Right cardiac atrium (tissue), 5 donors: ENCODE data around the gene MAN1C1. TPM values are rescaled to one million over a fixed set of nuclear protein-coding genes. Genes with fewer than 3 reads are reported as not detected.

Experiments
- ATAC-seq, 2 donors: fragments of 200-7000 bp; cut with Tn5 transposase; one replicate each; pipeline versions ENCODE4 v1.8.0 to v1.9.1; 2020; ENCODE audit warnings: moderate library complexity in 2 of 2, mild to moderate bottlenecking in 1 of 2
- DNase-seq, 3 donors: peaks; one replicate each; pipeline ENCODE4 v3.0.0-alpha.2; 2020
- H3K27ac ChIP-seq: one replicate; pipeline ENCODE4 v1.5.1; 2013; ENCODE audit warnings: mild to moderate bottlenecking, low read length, control low read depth, moderate library complexity
- H3K27me3 ChIP-seq: one replicate; pipeline ENCODE4 v1.6.1; 2013; ENCODE audit not compliant: control insufficient read depth, insufficient read depth
- H3K4me1 ChIP-seq: one replicate; pipeline ENCODE4 v1.6.1; 2013; ENCODE audit warnings: low read length; ENCODE audit not compliant: control insufficient read depth, insufficient read depth
- H3K4me3 ChIP-seq: one replicate; pipeline ENCODE4 v1.5.1; 2013; ENCODE audit warnings: low read length, control low read depth
- H3K9me3 ChIP-seq: one replicate; pipeline ENCODE4 v1.6.1; 2013; ENCODE audit warnings: low read length; ENCODE audit not compliant: control insufficient read depth
- WGBS: extraction: QIAGEN DNeasy Blood & Tissue Kit; methylation state at CpG from one replicate; pipeline ENCODE4 v1.1.7; 2013; 5-methylcytosine and 5-hydroxymethylcytosine counted together
- intact Hi-C, 4 donors: fragments of 100-400 bp; cut with DNase I; formaldehyde crosslinking; loops; one replicate each; pipeline versions ENCODE4 v1.11.0 to v1.14.0; 2022 to 2023
- polyA plus RNA-seq: library from polyadenylated mRNA; stranded (reverse); fragments of 200-250 nt; gene quantifications from one replicate; pipeline ENCODE4 v1.2.3, GENCODE V29; 2013
- total RNA-seq, 4 donors: library from RNA; stranded (reverse); fragmentation: NEBNext Ultra II Directional; extraction: Animal tissue kit (Norgen Biotek cat#: 25700); gene quantifications; one replicate each; pipeline ENCODE4 v1.2.1, GENCODE V29; 2021
- donor health status: healthy with polysubstance abuse.
- donor health status: DM: no; HTN: yes; CAD: no.
- donor health status: DM: no; HTN: no; CAD: no.
- donor health status: DM: no; HTN: yes; CAD: no; lungs with severe emphysema.
- donor health status: DM: yes; HTN: yes; CAD: no.

Gene MAN1C1
- total and polyA plus RNA-seq, 5 donors, result 9.1 to 15.7 (median 11.7) TPM

DNA sequence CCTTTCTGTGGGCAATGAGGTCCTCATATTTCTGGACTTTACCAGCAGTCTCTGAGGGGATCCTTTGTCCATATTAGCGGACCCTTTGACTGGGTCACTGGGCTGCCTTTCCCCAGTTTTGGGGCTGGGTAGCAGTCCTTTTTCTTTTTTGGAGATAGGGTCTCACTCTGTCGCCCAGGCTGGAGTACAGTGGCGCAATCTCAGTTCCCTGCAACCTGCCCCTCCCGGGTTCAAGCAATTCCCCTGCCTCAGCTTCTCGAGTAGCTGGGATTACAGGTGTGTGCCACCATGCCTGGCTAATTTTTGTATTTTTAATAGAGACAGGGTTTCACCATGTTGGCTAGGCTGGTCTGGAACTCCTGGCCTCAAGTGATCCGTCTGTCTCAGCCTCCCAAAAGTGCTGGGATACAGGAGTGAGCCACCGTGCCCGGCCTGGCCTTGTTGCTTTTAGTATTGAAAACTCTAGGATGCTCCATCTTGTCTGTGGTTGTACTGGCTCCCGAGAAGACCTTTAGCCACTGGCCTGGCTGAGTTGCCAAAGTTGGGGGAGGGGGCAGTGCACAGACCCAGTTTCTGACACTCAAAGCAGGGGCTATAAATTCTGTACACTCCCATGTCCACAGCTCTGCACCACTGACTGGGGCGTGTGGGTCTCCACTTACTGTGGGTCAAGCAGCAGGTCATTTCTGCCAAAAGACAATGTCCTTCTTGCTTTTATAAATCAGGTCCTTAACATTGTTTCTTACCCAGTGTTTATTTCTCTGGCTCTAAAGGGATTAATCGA is 33.1 kb downstream of the MAN1C1 start:
- H3K9me3 ChIP-seq, result no peaks in the 10 kb centered on the region
- H3K27me3 ChIP-seq, result no peaks in the 10 kb centered on the region
- ATAC-seq (no peak), DNase-seq (no peak)
- H3K4me1 ChIP-seq, result peaks cover 4% of the 10 kb centered on the region
- H3K27ac ChIP-seq, result no peak overlapping the region
- intact Hi-C loops, result no loop called here
- no peak overlapping the region for H3K4me3 ChIP-seq
- WGBS, result 94% methylated on average over 11 of the region's 11 CpGs

DNA sequence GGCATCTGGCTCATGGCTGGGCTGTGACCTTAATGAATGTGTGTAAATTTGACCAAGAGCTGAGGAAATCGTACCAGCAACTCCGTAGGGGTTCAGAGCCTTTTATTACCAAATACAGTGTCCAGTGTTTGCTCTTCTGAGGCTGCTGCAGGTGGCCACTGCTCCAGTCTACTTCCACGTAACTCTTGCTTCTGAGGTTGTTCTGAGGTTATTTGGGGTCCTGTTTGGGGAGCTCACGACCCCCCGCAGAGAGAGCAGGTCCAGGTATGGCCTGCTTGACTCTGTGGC is 33.6 kb downstream of the MAN1C1 start:
- DNase-seq (no peak), ATAC-seq (no peak)
- H3K27ac ChIP-seq, result no peak overlapping the region
- H3K4me3 ChIP-seq, result no peak overlapping the region
- H3K4me1 ChIP-seq, result peaks cover 4% of the 10 kb centered on the region
- no peaks in the 10 kb centered on the region for H3K9me3 ChIP-seq
- no peaks in the 10 kb centered on the region for H3K27me3 ChIP-seq
- 95% methylated on average over 5 of the region's 5 CpGs for WGBS
- intact Hi-C loops, result no loop called here

DNA sequence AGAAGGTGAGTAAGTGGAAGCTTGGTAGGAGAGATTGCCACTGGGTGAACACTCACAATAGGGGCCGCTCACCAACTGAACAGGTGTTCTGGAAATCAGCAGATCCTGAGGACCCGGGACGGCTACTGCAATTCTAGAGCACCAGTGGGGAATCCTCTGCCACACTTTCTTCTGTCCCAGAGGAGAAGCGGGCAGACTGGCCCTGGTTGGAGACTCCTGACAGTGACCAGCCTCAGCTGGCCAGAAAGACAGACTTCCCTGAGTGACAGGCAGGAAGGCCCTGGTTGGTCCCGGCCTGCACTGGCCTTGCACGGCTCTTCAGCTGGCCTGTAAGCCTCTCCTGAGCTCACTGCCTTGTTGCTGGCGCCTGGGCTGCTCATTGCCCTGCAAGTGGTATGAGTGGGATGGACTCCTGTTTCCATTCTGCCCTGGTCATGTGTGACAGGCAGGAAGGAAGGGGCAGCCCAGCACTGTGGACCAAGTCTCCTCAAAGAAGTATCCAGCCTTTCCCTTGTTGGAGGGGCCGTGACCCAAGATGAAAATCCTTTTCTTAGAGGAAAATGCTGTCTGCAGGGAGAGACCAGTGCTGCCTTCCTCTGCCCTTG is 34.5 kb downstream of the MAN1C1 start:
- 89% methylated on average over 8 of the region's 8 CpGs for WGBS
- ATAC-seq (no peak), DNase-seq (peak in 1 of 3 donors; percentile 43)
- Histone ChIP-seq H3K9me3 (no peaks in the 10 kb centered on the region), H3K4me1 (peaks cover 4% of the 10 kb centered on the region), H3K27ac (no peak overlapping the region), H3K27me3 (no peaks in the 10 kb centered on the region), H3K4me3 (no peak overlapping the region)
- intact Hi-C loops, result no loop called here

DNA sequence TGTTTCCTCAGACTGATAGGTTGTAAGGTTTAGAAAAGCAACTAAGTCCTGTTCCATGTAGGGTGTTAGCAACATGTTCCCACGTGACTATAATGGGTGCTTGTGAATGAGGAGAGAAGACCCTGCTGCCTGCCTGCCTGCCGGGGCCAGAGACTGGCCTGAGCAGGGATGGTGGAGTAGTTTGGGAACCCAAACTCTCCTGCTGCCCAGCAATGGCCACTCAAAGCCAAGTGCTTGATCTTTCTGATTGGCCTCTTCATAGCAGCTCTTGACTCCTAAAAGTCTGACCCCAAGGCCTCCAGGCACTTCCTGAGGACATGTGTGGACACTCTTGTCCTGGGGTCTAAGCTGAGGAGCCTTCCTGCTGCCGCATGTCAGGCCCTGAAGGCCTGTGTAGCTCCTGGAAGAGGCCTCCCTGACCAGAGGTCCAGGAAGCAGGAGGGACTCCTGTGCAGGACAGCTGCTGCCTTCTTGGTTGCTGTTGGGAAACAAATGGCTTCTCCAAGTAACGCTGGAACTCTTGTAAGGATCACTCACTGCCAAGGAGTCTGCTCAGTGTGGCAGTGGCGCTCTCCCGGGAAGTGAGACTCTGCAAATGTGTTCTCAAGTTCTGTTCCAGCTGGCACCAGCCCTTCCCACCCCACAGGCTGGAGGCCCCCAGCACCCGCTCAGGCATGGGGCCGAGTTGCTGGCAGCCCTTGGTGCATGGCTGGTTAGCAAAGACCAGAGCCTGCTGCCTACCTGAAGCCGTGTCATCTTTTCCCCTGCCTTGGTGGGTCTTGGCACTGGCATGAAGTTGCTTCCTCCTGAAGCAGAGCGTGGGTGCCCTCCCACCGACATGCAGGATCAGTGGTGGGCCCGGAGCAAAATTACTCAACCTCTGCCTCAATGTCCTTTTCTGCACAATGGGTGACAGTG is 35.5 kb downstream of the MAN1C1 start:
- WGBS, result 82% methylated on average over 12 of the region's 12 CpGs
- DNase-seq, result peak in 2 of 3 donors; percentile 34 to 54
- Histone ChIP-seq H3K27me3 (no peaks in the 10 kb centered on the region), H3K4me3 (no peak overlapping the region), H3K9me3 (no peaks in the 10 kb centered on the region), H3K27ac (no peak overlapping the region), H3K4me1 (peaks cover 4% of the 10 kb centered on the region)
- intact Hi-C loops, result no loop called here
- ATAC-seq, result peak in 1 of 2 donors; percentile 60

DNA sequence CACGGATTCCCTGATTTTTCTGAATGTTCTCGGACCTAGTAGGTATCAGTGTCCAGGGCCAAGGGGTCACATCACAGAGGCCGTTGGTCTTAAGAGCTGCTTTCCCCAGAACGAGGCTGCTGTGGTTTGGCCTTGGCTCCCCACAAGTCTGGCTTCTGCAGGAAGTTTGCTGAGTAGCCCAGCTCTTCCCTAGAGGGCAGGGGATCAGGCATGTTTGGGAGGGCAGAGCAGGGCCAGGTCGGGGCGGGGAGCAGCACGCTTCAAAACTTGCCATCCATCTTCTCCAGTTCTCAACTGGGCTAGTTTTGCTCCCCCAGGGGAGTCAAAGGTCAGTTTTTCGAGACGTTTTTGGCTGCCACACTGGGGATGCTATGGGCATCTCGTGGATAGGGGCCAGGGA is 37.0 kb downstream of the MAN1C1 start:
- DNase-seq (peak in 1 of 3 donors; percentile 40), ATAC-seq (no peak)
- no peaks in the 10 kb centered on the region for H3K9me3 ChIP-seq
- peaks cover 4% of the 10 kb centered on the region for H3K4me1 ChIP-seq
- no peak overlapping the region for H3K4me3 ChIP-seq
- H3K27me3 ChIP-seq, result no peaks in the 10 kb centered on the region
- no peak overlapping the region for H3K27ac ChIP-seq
- intact Hi-C loops, result no loop called here
- WGBS, result 61% methylated on average over 10 of the region's 10 CpGs

DNA sequence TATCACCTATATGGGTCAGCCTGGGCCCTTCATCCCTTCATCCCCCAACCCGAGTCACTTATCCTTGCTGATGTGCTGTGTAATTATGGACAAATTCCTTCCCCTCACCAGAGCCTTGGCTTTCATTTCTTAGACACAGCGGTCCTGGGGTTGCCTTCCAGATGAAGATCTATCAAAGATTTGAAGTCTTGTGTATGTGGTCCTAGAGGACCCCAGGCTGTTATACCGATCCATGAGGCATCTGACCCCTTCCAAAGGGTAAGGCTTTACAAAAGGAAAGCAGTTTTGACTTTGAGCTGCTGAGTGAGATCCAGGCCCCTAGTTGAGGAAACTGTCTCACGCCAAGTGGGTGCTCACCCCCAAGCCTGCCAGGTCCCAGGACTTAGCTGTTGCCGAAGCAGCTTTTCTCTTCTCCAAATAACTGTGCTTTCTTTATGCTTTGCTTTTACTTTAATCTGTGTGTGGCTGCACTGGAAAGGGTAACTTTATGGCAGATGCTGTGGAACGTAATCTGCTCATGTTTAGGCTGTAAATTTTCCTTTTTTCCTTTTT is 37.6 kb downstream of the MAN1C1 start:
- H3K27ac ChIP-seq, result no peak overlapping the region
- no peak overlapping the region for H3K4me3 ChIP-seq
- intact Hi-C loops, result no loop called here
- ATAC-seq, result no peak
- H3K27me3 ChIP-seq, result no peaks in the 10 kb centered on the region
- WGBS, result 95% methylated on average over 6 of the region's 6 CpGs
- no peaks in the 10 kb centered on the region for H3K9me3 ChIP-seq
- peaks cover 8% of the 10 kb centered on the region for H3K4me1 ChIP-seq
- DNase-seq, result no peak

DNA sequence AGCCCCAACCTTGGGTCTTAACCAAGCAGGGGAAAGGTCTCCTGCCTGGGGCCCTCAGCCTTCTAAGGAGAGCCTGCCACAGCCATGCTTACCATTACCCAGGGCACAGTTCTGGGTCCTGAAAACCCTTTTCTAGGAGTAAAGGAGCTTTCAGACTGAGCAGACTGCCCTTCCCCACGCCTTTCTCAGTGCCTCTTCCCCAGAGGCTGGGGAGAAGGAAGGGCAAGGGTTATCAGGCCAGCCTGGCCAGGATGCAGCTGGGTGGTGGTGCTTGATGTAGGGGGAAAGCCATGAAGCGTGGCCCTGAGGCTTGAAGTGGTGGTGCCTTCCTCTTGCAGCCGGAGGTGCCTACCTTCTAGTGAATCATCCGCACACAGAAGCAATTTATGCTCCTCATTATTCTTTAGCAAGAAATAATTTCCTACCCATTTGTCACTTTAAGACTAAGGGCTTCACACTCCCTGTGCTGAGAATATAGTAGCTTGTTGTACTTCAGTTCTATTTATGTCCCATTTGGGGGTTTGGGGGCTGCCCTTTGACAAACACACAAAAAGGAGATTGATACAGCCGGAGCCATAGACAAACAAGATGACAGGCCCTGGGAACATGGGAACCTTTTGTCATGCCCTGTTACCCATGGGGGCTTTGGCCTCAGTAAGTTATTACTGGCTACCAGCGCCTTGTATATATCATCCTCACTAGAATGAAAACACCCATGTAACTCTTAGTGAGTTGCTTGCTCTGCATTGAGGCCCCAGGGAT is 40.7 kb downstream of the MAN1C1 start:
- Histone ChIP-seq H3K4me3 (no peak overlapping the region), H3K4me1 (peaks cover 8% of the 10 kb centered on the region), H3K9me3 (no peaks in the 10 kb centered on the region), H3K27ac (no peak overlapping the region), H3K27me3 (no peaks in the 10 kb centered on the region)
- WGBS, result 71% methylated on average over 6 of the region's 6 CpGs
- intact Hi-C loops, result no loop called here
- ATAC-seq (peak in 1 of 2 donors; percentile 40), DNase-seq (peak in 1 of 3 donors; percentile 44)

DNA sequence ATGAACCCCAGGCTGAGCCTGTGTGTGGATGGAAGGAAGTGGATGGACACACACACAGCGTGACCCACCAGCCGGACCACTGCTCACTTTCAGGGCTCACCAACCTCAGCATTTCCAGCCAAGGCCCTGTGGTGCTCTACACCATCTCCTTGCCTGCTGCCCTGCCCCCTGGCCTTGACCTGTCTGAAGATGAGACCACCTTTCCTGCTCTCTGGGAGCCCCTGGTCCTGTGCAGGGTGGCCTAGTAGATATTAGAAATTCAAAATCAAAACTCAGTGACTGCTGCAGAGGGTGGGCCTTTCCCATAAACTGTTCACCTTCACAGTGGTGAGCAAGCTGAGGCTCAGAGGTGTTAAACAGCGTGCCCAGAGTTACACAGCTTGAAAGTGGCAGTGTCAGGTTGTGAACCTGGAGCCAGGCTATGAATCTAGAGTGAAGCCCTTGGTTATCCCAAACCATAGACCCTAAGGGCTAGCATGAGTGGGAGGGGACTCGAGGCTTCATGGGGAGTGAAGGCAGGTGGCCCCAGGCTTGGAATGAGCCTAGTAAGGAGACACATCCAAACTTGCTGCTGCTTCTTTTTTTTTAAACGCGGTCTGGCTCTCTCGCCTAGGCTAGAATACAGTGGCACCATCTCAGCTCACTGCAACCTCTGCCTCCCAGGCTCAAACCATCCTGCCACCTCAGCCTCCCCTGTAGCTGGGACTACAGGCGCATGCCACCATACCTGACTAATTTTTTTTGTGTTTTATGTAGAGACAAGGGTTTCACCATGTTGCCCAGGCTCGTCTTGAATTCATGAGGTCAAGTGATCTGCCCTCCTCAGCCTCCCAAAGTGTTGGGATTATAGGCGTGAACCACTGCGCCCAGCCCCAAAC is 41.5 kb downstream of the MAN1C1 start:
- Histone ChIP-seq H3K4me3 (no peak overlapping the region), H3K27ac (no peak overlapping the region), H3K9me3 (no peaks in the 10 kb centered on the region), H3K27me3 (no peaks in the 10 kb centered on the region), H3K4me1 (peaks cover 8% of the 10 kb centered on the region)
- ATAC-seq (no peak), DNase-seq (no peak)
- intact Hi-C loops, result no loop called here
- 90% methylated on average over 11 of the region's 11 CpGs for WGBS

DNA sequence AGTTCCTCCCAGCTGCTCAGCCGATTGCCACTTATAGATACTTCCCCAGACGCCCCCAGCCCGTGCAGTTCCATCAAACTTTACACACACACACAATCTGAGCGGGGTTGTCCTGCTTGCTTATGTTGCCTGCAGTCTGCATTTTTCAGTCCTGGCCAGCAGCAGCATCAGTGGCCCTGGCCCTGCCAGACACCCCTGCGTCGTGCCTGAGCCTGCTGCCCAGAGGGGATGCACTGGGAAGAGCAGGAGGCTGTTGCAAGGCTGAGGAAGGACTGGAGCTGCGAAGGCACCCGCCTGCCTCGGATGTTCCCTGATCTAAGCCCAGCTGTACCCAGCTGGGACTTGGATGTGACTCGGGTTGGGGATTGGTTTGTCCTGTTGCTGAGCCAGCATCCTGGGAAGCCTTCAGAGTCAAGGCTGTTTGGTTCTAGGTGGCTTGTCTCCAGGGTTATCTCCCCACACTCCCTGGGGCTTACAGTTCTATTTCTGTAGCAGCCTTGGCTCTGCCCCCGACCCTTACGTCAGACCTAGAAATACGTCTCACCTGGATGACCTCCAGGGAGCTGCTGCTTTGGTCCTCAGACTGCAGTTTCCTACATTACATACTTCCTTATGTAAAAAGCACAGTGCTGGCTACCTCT is 42.3 kb downstream of the MAN1C1 start:
- ATAC-seq (peak; percentile 85), DNase-seq (peak; percentile 58 to 86 (median 80))
- Histone ChIP-seq H3K27me3 (no peaks in the 10 kb centered on the region), H3K4me1 (peaks cover 8% of the 10 kb centered on the region), H3K9me3 (no peaks in the 10 kb centered on the region), H3K4me3 (no peak overlapping the region), H3K27ac (no peak overlapping the region)
- 33% methylated on average over 13 of the region's 13 CpGs for WGBS
- intact Hi-C loops, result no loop called here
